ENCODE results near the gene NBEA. TPM values are rescaled to one million over a fixed set of nuclear protein-coding genes. Genes with fewer than 3 reads are reported as not detected.
"Not testable (repeated sequence)": the region's sequence is repeated elsewhere in the genome, so short reads cannot be mapped to it uniquely, and the experiment has no call there.

The NBEA gene
- total RNA-seq, 2 experiments from 2014 or later: 0.34 to 0.57 TPM

GRCh38 chr13:35016362-35017112, 74.5 kb downstream of the NBEA start:
- CTCF ChIA-PET: no interaction called here
- no peak for DNase-seq
- H3K27ac Mint-ChIP-seq: no peak overlapping the region
- no peak for ATAC-seq
- H3K27me3 Mint-ChIP-seq (ENCODE audit: low read depth): no peaks in the 10 kb centered on the region
- H3K4me3 Mint-ChIP-seq: no peak overlapping the region
- no peaks in the 10 kb centered on the region for H3K4me1 Mint-ChIP-seq (ENCODE audit: low read depth)
- no peaks in the 10 kb centered on the region for H3K36me3 Mint-ChIP-seq (ENCODE audit: low read depth)
- H3K9me3 Mint-ChIP-seq (ENCODE audit: insufficient read depth): peaks cover 5% of the 10 kb centered on the region
- POLR2A ChIA-PET: no interaction called here

GRCh38 chr13:35025314-35025713, 83.2 kb downstream of the NBEA start:
- ChIA-PET CTCF (no interaction called here), POLR2A (no interaction called here)
- DNase-seq: no peak
- no peak overlapping the region for H3K4me3 Mint-ChIP-seq
- no peaks in the 10 kb centered on the region for H3K27me3 Mint-ChIP-seq (ENCODE audit: low read depth)
- H3K27ac Mint-ChIP-seq: no peak overlapping the region
- no peaks in the 10 kb centered on the region for H3K9me3 Mint-ChIP-seq (ENCODE audit: insufficient read depth)
- no peak for ATAC-seq
- H3K4me1 Mint-ChIP-seq (ENCODE audit: low read depth): no peaks in the 10 kb centered on the region
- no peaks in the 10 kb centered on the region for H3K36me3 Mint-ChIP-seq (ENCODE audit: low read depth)

- no peak for ATAC-seq
- no peaks in the 10 kb centered on the region for H3K27me3 Mint-ChIP-seq (ENCODE audit: low read depth)
- POLR2A ChIA-PET: no interaction called here
- no peak for DNase-seq
- no peaks in the 10 kb centered on the region for H3K4me1 Mint-ChIP-seq (ENCODE audit: low read depth)
- no peak overlapping the region for H3K27ac Mint-ChIP-seq
- CTCF ChIA-PET: no interaction called here
- H3K36me3 Mint-ChIP-seq (ENCODE audit: low read depth): no peaks in the 10 kb centered on the region
- H3K9me3 Mint-ChIP-seq (ENCODE audit: insufficient read depth): no peaks in the 10 kb centered on the region
- no peak overlapping the region for H3K4me3 Mint-ChIP-seq
Measured at GRCh38 chr13:35028338-35028867, 86.3 kb downstream of the NBEA start.

- ChIA-PET CTCF (no interaction called here), POLR2A (no interaction called here)
- no peaks in the 10 kb centered on the region for H3K36me3 Mint-ChIP-seq (ENCODE audit: low read depth)
- ATAC-seq: no peak
- peaks cover 5% of the 10 kb centered on the region for H3K9me3 Mint-ChIP-seq (ENCODE audit: insufficient read depth)
- H3K4me1 Mint-ChIP-seq (ENCODE audit: low read depth): no peaks in the 10 kb centered on the region
- H3K27ac Mint-ChIP-seq: no peak overlapping the region
- H3K27me3 Mint-ChIP-seq (ENCODE audit: low read depth): no peaks in the 10 kb centered on the region
- H3K4me3 Mint-ChIP-seq: no peak overlapping the region
- no peak for DNase-seq
Measured at GRCh38 chr13:35039012-35039411, 96.9 kb downstream of the NBEA start.

- Mint-ChIP-seq H3K27ac (no peak overlapping the region), H3K4me1 (ENCODE audit: low read depth) (no peaks in the 10 kb centered on the region), H3K9me3 (ENCODE audit: insufficient read depth) (no peaks in the 10 kb centered on the region), H3K36me3 (ENCODE audit: low read depth) (no peaks in the 10 kb centered on the region), H3K4me3 (no peak overlapping the region), H3K27me3 (ENCODE audit: low read depth) (no peaks in the 10 kb centered on the region)
- ChIA-PET POLR2A (no interaction called here), CTCF (no interaction called here)
- no peak for DNase-seq
- ATAC-seq: no peak
Measured at GRCh38 chr13:35046587-35046986, 104.5 kb downstream of the NBEA start.

- H3K4me1 Mint-ChIP-seq (ENCODE audit: low read depth): no peaks in the 10 kb centered on the region
- DNase-seq (no peak), ATAC-seq (no peak)
- H3K4me3 Mint-ChIP-seq: no peak overlapping the region
- no peak overlapping the region for H3K27ac Mint-ChIP-seq
- no peaks in the 10 kb centered on the region for H3K9me3 Mint-ChIP-seq (ENCODE audit: insufficient read depth)
- no peaks in the 10 kb centered on the region for H3K36me3 Mint-ChIP-seq (ENCODE audit: low read depth)
- H3K27me3 Mint-ChIP-seq (ENCODE audit: low read depth): no peaks in the 10 kb centered on the region
- ChIA-PET CTCF (no interaction called here), POLR2A (no interaction called here)
Measured at GRCh38 chr13:35055705-35056104, 113.6 kb downstream of the NBEA start.

- Mint-ChIP-seq H3K27me3 (ENCODE audit: low read depth) (no peaks in the 10 kb centered on the region), H3K4me1 (ENCODE audit: low read depth) (no peaks in the 10 kb centered on the region), H3K9me3 (ENCODE audit: insufficient read depth) (no peaks in the 10 kb centered on the region), H3K4me3 (no peak overlapping the region), H3K27ac (no peak overlapping the region), H3K36me3 (ENCODE audit: low read depth) (no peaks in the 10 kb centered on the region)
- no peak for ATAC-seq
- ChIA-PET POLR2A (no interaction called here), CTCF (no interaction called here)
- DNase-seq: no peak
Measured at GRCh38 chr13:35057858-35058257, 115.8 kb downstream of the NBEA start.

- H3K36me3 Mint-ChIP-seq (ENCODE audit: low read depth); CTCF ChIA-PET; H3K27me3 Mint-ChIP-seq (ENCODE audit: low read depth); H3K9me3 Mint-ChIP-seq (ENCODE audit: insufficient read depth); POLR2A ChIA-PET; DNase-seq; H3K27ac Mint-ChIP-seq; H3K4me3 Mint-ChIP-seq; H3K4me1 Mint-ChIP-seq (ENCODE audit: low read depth); ATAC-seq: not testable (repeated sequence)
Measured at GRCh38 chr13:35058585-35058984, 116.5 kb downstream of the NBEA start.

- POLR2A ChIA-PET: no interaction called here
Measured at GRCh38 chr13:35086667-35087066, 144.6 kb downstream of the NBEA start.

GRCh38 chr13:35092251-35092650, 150.2 kb downstream of the NBEA start:
- no peak overlapping the region for H3K4me3 Mint-ChIP-seq
- no peak for DNase-seq
- H3K9me3 Mint-ChIP-seq (ENCODE audit: insufficient read depth): no peaks in the 10 kb centered on the region
- CTCF ChIA-PET: interaction anchor here (1.6 kb wide), 1 partner anchor 11 kb away, joined by 4 read pairs; no protein-coding TSS in a partner anchor
- ATAC-seq: no peak
- H3K36me3 Mint-ChIP-seq (ENCODE audit: low read depth): no peaks in the 10 kb centered on the region
- H3K27ac Mint-ChIP-seq: no peak overlapping the region
- no peaks in the 10 kb centered on the region for H3K4me1 Mint-ChIP-seq (ENCODE audit: low read depth)
- H3K27me3 Mint-ChIP-seq (ENCODE audit: low read depth): no peaks in the 10 kb centered on the region
- POLR2A ChIA-PET: no interaction called here

More at GRCh38 chr13:35086667-35087066, 144.6 kb downstream of the NBEA start:
- CTCF ChIA-PET: no interaction called here
- Mint-ChIP-seq H3K4me3 (no peak overlapping the region), H3K4me1 (ENCODE audit: low read depth) (no peaks in the 10 kb centered on the region), H3K27me3 (ENCODE audit: low read depth) (no peaks in the 10 kb centered on the region), H3K27ac (no peak overlapping the region), H3K9me3 (ENCODE audit: insufficient read depth) (no peaks in the 10 kb centered on the region), H3K36me3 (ENCODE audit: low read depth) (no peaks in the 10 kb centered on the region)
- no peak for ATAC-seq
- no peak for DNase-seq

- POLR2A ChIA-PET: no interaction called here
- H3K9me3 Mint-ChIP-seq (ENCODE audit: insufficient read depth): no peaks in the 10 kb centered on the region
- H3K4me1 Mint-ChIP-seq (ENCODE audit: low read depth): no peaks in the 10 kb centered on the region
- CTCF ChIA-PET: interaction anchor here (1.6 kb wide), 1 partner anchor 12 kb away, joined by 4 read pairs; no protein-coding TSS in a partner anchor
- no peak for DNase-seq
- no peak overlapping the region for H3K4me3 Mint-ChIP-seq
- no peaks in the 10 kb centered on the region for H3K36me3 Mint-ChIP-seq (ENCODE audit: low read depth)
- H3K27ac Mint-ChIP-seq: no peak overlapping the region
- H3K27me3 Mint-ChIP-seq (ENCODE audit: low read depth): no peaks in the 10 kb centered on the region
- no peak for ATAC-seq
Measured at GRCh38 chr13:35092751-35093150, 150.7 kb downstream of the NBEA start.

- ChIA-PET POLR2A (no interaction called here), CTCF (interaction anchor here (1.6 kb wide), 1 partner anchor 12 kb away, joined by 4 read pairs; no protein-coding TSS in a partner anchor)
- DNase-seq (no peak), ATAC-seq (no peak)
- Mint-ChIP-seq H3K27me3 (ENCODE audit: low read depth) (no peaks in the 10 kb centered on the region), H3K4me3 (no peak overlapping the region), H3K36me3 (ENCODE audit: low read depth) (no peaks in the 10 kb centered on the region), H3K4me1 (ENCODE audit: low read depth) (no peaks in the 10 kb centered on the region), H3K9me3 (ENCODE audit: insufficient read depth) (no peaks in the 10 kb centered on the region), H3K27ac (no peak overlapping the region)
Measured at GRCh38 chr13:35093356-35093755, 151.3 kb downstream of the NBEA start.

GRCh38 chr13:35106771-35107170, 164.7 kb downstream of the NBEA start:
- H3K4me3 Mint-ChIP-seq; H3K4me1 Mint-ChIP-seq (ENCODE audit: low read depth); ATAC-seq; CTCF ChIA-PET; H3K27me3 Mint-ChIP-seq (ENCODE audit: low read depth); H3K27ac Mint-ChIP-seq; H3K36me3 Mint-ChIP-seq (ENCODE audit: low read depth); H3K9me3 Mint-ChIP-seq (ENCODE audit: insufficient read depth); POLR2A ChIA-PET; DNase-seq: not testable (repeated sequence)
